Activated T-cell treated with anti-CD3 and anti-CD28 coated beads for 48 hours (primary cell): Measurements from ENCODE around the gene RBX1.
"Not testable (repeated sequence)": the region's sequence is repeated elsewhere in the genome, so short reads cannot be mapped to it uniquely, and the experiment has no call there.

Experiments
- DNase-seq: peaks from one replicate; pipeline ENCODE4 v3.0.0-alpha.2; 2020; ENCODE audit warnings: low read depth

Gene RBX1

GRCh38 chr22:40972587-40972986 lies 21.4 kb downstream of the RBX1 start:
- DNase-seq, result no peak

- DNase-seq, result no peak
Observed at GRCh38 chr22:40973144-40973543, 22.0 kb downstream of the RBX1 start.

DNA sequence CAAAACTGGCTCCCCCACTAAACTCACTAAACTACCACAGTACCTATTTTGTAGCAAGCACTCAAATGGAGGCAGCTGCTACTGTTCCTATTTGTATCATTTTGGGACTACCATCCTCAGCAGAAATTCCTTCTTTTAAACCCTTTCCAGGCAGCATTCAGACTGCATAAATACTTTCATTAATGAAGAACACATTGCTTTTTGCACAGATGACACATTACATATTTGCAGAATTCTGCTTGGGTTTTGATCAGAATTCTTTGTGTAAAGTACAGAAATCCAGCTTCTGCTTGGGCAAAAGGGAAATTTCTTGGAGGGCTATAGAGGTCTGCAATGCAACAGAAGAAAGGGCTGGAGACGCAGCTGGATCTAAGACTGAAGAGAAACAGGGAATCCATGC lies 24.2 kb downstream of the RBX1 start:
- no peak for DNase-seq

DNA sequence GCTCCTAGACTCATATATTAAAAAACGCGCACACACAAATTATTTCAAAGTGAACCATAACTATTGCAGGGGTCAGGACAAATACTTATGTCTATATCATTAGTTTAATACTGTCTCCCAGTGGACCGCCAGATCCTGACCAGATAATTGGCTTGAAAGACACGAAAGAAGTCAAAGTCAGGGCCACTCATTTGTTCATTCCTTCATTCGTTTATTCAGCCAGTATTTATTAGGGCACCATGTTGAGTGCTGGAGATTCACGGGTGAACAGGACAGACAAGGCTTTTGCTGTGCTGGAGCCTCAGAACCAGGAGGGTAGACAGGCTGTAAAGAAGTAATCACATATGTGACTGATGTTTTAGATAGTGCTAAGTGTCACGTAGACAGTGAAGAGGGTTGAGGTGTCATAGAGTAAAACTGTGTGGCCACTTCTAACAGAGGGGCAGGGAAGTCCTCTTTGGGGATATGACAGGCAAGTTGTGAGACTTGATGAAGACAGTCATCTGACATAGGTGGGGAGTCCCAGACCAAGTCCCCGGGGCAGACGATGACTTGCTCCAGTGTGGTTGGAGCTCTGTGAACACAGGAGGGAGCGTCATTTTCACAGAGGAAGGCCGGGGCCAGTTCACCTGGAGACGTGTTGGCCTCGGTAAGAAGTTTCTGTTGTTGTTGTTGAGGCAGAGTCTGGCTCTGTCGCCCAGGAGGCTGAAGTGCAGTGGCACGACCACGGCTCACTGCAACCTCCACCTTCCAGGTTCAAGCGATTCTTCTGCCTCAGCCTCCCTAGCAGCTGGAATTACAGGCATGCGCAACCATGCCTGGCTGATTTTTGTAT lies 25.9 kb downstream of the RBX1 start:
- DNase-seq, result no peak

GRCh38 chr22:40979198-40979597 lies 28.0 kb downstream of the RBX1 start:
- no peak for DNase-seq

DNA sequence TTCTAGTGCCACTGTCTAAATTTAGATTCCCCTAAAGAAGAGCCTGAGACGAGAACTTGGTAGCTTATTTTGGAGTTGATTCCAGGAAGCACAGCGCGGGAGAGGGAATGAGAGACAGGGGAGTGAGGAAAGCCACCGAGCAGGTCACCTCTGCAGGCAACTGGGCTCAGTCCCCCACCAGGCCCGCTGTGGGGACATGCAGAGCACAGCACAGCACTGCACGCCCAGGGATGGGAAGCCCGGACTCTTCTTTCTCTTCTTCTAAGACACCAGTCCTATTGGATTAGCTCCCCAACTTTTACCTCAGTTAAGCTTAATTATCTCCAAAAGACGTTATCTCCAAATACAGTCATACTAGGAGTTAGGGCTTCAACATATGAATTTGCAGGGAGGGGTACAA lies 28.7 kb downstream of the RBX1 start:
- DNase-seq, result no peak

DNA sequence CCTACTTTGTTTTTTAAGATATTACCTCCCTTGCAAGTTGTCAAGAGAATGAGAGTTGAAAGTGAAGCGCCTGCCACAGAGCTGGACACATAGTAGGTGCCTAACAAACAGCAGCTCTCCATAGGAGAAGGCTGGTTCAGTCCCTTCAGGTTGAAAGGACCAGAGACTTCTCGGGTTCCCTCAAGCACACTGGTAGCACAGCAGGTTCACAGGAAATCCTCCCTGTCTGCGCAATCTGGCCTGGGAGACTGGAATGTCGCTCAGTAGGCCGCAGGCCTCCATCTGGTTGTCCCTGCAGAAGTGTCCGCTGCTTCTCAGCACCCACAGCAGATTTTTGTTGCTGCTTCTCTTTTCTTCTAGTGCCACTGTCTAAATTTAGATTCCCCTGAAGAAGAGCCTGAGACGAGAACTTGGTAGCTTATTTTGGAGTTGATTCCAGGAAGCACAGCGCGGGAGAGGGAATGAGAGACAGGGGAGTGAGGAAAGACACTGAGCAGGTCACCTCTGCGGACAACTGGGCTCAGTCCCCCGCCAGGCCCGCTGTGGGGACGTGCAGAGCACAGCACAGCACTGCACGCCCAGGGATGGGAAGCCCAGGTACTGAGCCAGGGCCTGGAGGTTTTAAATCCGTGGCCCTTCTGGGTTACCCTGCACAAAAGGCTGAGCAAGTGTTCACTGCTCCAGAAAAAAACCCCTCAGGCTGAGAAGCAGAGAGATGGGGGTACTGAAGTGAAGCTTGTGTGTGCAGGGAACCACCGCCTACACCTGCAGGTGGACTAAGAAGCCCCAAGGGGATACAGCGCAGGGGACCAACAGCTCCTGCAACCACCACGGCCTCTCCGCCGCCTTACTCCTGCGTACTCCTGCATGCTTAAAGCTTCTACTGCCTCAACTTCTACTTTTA lies 31.6 kb downstream of the RBX1 start:
- DNase-seq, result no peak

DNA sequence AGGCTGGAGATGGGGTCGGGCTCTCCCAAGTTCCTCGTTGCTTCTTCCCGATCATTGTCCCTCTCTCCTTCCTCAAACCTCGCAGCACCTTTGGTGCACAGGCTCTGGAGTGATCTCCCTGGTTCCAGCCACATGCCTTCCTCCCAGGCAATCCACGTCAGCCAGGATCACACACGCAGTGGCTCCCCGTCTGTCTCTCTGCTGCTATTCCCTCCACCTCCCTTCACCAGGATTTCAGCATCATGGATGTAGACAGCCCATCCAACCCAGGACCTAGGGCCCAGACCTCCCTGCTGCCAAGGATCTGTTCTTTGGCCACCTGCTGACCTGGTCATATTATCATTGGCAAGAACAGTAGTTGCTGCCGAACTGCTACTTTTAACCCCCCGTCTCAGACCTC lies 40.1 kb downstream of the RBX1 start:
- no peak for DNase-seq

- DNase-seq, result no peak
Observed at GRCh38 chr22:40995821-40996220, 44.6 kb downstream of the RBX1 start.

DNA sequence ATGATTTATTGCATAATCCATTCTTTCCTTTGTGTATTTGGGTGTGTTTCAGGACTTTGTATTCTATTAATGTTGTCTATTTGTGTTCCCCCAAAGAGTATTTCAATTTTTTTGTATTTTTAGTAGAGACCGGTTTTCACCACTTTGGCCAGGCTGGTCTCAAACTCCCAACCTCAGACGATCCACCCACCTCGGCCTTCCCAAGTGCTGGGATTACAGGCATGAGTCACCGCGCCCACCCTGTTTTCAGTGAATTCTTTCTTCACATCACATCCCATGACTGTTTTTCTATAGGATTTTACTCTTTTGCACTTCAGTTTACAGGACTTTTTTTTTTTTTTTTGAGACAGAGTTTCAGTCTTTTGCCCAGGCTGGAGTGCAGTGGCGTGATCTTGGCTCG lies 46.3 kb downstream of the RBX1 start:
- DNase-seq, result no peak

DNA sequence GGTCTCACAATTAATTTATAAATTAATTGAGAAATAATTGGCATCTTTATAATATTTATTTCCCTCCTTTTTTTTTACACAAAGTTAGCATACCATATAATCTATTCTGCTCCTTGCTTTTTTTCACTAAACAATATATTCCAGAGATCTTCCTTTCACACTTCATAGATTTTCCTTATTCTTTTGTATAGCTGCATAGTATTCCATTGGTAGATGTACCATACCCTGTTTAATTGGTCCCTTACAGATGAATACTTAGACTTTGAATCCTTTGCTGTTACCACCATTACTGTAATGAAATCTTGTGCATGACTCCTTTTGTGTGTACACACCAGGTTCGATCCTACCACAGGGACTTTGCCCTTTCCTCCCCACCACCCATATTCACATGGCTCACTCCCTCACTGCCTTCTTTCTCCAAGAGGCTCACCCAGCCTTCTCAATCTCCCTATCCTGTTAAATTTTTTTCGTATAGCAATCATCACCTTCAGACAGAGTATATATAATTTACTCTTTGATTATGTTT lies 48.9 kb downstream of the RBX1 start:
- DNase-seq, result no peak

- no peak for DNase-seq
Observed at GRCh38 chr22:41000941-41001721, 50.0 kb downstream of the RBX1 start.

GRCh38 chr22:41001722-41002122 lies 50.5 kb downstream of the RBX1 start:
- no peak for DNase-seq

GRCh38 chr22:41002386-41002785 lies 51.2 kb downstream of the RBX1 start:
- DNase-seq, result not testable (repeated sequence)

DNA sequence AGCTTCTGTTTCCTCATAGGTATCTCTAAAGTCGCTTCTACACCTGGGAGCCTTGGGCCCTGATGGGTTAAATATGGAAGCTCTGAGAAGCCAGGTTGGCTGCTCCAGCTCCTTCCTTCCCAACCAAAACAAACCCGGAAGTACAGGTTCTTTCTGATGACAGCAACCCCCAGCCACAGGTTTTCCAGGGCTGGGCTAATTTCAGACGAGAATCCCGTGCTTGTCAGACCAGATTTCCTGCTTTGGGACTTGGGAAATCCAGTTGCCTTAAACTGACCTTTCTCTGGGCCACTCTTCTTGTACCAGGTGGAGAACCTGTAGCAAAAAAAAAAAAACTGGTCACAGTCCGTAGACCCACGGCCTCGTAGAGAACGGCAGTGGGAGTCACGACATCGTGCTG lies 51.9 kb downstream of the RBX1 start:
- DNase-seq, result no peak

- no peak for DNase-seq
Observed at GRCh38 chr22:41003976-41004375, 52.8 kb downstream of the RBX1 start.

DNA sequence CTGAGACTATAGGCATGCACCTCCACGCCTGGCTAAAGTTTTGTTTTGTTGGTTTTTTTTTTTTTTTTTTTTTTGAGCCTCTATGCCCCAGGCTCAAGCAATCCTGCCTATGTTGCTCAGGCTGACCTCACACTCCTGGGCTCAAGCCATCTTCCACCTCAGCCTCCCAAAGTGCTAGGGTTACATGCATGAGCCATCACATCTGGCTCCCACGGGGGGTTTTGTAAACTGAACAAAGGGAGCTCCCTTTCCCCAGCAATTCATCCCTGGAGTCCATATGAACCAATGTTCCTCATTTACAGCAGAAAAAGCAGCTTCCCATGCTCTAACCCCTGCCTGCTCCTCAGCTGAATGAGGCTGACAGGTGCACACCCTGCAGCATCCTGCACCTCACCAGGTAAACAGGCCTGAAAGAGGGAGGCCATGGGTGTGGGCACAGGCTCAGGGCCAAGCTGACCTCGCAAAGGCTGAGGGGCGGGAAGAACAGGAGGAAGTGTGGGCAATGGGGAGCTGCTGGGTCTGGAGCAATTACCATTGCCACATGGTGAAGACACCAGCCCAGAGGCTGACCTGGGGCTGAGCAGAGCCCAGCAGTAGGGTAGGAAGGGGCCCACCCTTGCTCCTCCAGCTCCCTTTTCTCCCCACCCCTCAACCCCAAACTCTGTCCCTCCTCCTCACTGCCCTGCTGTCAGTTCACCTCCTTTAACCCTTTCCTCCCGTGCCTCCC lies 58.2 kb downstream of the RBX1 start:
- DNase-seq, result no peak

GRCh38 chr22:41015003-41015402 lies 63.8 kb downstream of the RBX1 start:
- DNase-seq, result no peak

- DNase-seq, result no peak
Observed at GRCh38 chr22:41021061-41021612, 70.0 kb downstream of the RBX1 start.

DNA sequence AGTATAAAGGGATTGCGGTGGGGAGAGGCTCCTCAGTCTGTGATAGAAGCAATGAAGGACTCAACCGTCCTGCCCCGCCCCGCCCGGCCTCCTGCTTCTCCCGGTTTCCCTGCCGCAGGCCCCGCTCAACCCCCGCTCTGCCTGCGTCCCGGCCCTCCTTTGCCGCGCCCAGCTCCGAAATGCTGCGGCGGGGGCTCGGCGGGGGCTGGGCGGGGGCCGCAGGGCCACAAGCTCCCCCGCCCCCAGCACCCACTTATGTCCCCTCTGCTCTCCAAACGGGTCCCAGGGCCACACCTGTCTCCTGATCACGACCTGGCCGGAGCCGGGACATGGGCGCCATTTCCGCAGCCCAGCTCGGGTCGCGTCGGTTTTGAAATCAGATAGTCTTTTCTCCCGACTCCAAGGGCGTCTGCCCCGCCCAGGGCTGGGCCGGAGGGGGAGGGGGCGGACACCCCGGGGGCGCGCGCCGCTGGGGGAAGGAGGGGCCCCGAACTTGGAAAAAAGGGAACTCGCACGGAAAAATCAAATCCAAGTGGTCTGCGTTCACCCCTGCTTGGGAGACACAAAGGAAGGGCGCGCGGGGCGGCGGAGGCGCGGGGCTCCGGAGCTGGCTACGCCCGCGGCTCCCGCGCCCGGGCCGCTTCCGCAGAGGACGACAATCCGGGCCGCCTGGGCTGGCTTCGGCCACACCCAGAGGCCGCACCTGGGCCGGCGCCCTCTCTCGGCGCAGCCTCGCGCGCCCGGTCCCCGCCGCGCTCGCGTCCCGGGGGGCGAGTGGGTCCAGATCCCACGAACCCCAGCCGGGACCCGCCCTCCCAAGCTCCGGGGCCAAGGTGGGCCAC lies 70.7 kb downstream of the RBX1 start:
- peak; percentile 55 for DNase-seq
